Stimulated activated CD4-positive, alpha-beta T cell treated with anti-CD3 and anti-CD28 coated beads, Interleukin-4, amount 100 ng/mL, for 4 hours (primary cell): ENCODE measurements around the gene HOXC11.

Source experiments
- DNase-seq, 2 experiments: peaks; one replicate each; pipeline ENCODE4 v3.0.0-alpha.2; 2020

HOXC11 gene

DNA sequence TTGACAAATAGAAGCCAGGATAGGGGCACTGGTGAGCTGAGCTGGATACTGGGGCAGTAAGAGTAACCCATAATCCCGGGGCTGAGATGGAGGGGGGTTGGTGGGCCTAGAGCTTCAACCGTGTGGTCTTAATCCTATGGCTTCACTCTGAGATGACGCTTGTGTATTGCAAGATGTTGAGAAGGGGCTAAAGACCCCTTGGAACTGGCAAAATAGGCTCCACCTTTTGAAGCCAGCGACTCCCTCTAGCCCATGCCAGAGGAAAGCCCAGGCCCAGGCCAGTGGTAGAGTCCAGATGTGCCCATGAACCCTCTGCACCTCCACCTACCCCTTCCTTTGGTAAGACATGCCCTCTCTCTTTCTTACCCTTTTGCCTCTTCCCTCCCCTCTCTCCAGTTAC is 13.6 kb upstream of the HOXC11 start:
- no peak for DNase-seq

DNA sequence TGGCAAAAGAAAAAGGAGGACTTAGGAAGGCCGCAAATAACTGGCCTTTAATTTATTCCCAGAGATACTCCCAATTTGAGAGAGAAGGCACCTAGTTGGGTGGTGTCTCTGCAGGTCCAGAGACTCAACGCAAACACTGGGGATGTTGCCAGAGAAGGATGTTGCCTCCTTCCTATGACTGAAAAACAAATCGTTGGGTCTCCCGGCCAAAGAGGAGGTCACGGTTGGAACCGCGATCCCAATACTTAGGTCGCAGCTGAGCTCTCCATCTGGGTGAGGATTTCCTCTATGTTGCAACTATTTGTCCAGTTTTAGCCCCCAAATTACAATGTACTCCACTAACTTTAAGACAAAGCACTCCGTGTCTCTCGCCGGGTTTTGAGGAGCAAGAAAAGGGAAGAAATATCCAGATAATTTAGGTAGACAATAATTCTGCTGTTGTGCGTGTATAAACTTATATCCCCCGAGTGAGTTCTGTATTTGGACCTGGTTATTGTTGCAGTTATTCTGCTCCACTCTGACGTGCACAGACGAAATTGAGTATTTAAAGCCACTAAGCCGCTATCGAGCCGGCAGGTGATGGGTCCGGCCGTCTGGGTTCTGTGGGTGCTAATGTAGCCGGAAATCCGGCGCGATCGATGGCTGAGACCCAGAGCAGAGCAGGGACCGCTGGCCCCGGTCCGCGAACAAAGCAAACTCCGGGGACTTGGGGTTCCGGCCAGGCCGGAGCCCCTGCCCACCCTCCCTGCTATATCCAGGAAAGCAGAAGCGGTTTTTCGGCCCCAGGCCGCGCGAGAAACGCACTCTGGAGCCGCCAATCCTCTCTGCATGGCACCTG is 12.5 kb upstream of the HOXC11 start:
- no peak for DNase-seq

DNA sequence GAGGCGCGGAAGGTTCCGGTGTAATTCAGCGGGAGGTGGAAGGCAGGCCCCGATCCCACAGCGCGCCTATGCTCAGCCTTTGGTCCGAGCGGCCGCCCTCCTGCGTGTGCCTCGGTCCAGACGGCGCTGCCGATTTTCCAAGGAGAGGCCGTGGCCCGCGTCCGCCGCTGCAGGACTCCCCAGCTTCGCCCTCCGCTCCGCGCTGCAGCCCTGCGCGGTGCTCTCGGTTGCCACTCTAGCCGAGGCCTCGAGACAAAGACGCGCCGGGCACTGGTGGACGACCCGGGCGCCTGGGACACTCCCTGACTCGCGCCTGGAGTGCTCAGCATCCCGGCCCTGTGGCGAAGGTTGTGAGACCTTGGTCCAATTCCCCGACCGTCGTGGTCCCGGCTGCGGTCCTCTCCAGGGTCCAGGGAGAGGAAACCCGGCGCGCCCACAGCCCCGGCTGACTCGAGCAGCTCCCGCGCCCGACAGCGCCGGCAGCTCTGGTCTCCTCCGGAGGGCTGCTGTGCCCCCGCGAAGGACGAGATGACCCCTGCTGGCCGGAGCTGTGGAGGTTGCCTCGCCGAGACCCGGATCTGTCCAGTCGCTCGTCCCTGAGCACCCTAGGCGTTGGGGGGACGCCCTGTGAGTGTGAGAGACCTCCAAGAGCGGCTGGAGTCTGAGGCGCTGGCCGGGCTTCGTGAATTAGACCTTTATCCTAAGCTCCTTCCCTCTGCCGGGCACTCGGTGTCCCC is 11.7 kb upstream of the HOXC11 start:
- no peak for DNase-seq

DNA sequence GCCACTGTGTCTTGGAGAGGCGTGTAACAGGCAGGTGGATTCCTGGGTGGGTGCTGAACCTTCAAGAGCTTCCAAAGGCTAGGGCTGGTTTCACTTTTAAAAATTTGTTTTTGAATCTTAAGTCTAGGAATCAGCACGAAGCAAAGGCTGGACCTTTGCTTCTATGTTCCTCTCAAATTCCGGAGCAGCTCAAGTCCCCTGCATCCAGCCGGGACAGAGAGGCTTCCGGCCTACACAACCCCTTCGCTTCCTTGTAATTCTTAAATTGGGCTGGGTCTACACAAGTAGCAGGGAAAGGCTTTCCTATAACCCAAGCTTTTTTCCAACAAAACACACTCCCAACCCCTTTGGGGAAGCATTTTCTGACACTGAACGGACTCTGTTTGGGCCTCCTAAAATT is 9.9 kb upstream of the HOXC11 start:
- no peak for DNase-seq

DNA sequence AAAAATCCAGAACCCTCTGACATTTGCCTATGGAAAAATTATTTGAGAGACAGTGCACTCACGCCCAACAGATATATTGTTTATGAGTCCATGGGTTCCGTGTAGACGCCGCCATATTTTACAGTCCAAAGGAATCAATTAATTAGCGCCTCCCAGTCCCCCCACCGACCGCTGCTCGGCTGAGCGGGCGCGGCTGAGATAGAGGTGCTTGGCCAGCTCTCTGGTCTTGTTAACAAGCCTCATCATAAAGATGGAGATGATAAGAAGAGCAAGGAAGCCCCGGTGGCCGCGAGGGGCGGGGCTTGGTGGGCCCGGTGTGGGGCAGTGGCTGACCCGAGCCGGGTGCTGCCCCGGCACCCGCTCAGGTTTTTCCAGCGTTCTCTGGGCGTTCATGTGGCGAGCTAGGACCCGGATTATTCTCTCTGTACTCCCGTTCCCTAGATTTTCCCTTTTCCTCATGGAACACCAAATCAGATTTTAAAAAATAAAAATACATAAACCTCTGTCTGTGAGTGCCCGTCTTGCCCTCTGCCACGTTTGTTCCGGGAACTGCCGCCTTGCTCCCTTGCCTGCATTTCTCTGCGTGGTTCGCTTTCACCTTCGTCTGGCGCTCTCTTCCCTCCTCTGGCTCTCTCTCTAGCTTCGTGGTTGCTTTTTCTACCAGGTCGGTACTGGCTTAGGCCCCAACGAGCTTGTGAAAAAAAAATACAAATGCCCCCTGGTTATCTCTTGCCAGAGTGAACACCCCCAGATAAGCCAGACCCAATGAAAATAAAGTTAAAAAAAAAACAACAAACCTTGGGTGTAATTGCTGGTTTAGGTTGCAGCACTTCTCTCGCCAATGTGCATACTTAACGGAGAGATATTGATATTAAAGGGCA is 9.3 kb upstream of the HOXC11 start:
- DNase-seq: no peak

DNA sequence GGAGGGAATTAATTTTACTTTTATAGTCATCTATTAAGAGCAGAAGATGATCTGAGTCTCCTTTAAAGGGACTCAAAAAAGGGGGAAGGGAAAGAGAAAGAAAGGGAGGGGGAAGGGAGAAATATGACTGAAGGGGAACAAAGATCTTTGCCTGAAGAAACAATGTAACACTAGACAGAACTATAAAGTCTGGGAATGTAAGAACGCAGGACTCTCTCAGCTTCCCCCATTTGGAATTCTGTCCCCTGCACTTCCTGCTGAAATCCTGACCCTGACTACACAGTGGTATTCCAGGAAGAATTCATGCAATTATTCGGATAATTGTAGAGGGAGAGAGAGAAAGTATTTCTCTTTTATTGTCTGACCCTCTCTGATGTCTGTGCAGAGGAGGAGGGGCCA is 8.6 kb upstream of the HOXC11 start:
- no peak for DNase-seq

DNA sequence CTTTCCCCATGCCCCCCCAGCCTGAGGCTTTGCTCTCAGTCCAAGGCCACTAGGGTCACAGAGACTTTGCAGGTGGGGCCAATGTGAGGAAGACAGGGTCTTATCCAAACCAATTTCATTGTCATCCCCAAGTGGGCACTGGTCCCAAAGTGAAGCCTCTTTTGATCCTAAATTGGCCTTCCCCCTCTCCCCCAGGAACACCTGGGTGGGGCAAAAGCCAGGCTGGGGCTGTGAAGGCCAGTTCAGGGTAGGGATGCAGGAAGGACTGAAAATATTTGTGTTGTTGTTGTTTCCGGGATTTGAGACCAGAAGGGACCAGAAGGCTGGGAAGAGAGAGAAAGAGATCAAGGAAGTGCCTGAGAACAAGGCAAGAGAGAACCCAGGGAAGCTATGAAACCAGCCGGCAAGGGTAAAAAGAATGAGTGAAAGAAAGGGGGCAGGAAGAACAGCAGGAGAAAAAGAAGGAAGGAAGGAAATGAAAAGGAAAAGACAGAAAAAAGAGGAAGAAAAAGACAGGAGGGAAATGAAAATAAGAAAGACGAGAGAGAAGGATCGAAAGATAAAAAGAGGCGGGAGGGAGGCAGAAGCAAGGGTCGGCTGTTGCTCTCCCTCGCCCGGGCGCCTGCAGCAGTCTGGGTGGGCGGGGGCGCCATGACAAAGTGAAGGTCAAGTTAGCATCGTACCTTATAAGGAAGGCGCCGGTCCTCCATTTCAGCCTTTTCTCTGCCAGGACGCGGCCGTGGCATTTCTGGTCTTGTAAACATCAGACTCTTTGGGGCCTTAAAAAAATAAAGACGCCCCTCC is 7.4 kb upstream of the HOXC11 start:
- no peak for DNase-seq

DNA sequence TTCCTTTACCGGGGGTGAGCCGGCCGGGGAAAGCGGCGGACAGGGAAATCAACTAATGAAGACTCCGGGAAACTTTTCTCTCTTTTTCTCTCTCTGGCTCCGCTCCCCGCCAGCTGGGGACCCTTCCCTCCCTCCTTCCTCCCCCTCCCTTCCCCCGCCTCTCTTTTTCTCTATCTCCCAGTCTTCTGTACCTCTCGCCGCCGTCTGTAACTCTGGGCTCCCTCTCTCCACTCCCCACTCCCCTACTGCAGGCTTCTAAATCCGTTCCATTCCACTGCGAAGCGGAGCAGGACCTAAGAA is 6.9 kb upstream of the HOXC11 start:
- no peak for DNase-seq

DNA sequence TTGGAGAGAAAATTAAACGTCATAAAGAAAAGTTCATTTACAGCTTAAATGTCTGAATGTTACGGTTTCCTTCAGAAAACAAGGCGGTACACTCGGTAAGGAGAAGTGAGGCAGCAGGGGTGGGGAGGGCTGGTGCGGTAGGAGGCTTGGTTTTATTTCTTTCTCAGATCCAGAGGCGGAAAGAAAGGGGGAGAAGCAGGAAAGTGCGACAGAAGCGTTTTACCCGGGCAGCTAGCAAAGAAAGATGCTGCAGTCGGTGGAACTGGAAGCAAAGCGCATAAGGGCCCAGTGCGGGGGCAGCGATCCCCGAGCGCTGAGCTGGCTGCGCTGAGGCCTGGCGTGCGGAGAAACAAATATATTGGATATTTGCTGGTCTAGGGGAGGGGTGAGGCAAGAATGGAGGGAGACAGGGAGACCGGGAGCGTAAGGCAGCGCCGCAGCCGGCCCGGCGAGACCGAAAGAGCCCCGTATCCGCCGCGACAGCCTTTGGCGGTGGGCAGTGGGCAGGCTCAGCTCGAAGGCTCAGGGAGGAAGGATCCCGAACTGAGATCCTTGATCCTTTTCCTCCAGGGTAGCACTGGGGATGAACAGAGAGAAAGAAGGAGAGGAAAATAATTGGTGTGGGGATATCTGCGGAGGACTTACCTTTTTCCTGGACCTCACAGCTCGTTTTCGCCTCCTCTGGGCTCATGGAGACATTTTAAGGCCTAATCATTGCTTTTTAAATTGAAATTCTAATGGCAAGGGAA is 6.4 kb upstream of the HOXC11 start:
- DNase-seq: no peak

DNA sequence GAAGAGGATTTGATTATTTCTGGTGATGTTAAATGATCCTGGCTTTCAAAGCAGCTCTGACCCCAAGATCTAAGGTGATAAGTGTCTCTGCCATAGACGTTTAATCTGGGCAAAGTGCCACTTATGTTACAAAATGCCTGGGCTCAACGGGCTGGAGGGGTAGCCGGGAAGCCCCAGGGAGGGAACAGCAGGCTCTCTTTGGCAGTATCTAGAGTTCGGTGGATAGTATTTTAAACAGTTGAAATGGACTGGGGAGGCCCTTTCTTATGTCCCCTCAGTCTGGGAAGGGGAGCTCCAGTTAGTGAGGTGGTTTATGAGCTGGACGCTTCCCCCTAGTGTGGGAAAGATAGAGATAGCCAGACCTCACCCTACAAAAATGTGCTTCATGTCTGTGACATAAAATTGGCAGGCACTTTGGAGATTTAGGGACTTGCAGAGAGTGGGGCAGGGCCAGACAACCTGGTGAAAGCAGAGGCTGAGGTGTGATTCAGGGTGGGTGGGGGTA is 5.5 kb upstream of the HOXC11 start:
- no peak for DNase-seq

DNA sequence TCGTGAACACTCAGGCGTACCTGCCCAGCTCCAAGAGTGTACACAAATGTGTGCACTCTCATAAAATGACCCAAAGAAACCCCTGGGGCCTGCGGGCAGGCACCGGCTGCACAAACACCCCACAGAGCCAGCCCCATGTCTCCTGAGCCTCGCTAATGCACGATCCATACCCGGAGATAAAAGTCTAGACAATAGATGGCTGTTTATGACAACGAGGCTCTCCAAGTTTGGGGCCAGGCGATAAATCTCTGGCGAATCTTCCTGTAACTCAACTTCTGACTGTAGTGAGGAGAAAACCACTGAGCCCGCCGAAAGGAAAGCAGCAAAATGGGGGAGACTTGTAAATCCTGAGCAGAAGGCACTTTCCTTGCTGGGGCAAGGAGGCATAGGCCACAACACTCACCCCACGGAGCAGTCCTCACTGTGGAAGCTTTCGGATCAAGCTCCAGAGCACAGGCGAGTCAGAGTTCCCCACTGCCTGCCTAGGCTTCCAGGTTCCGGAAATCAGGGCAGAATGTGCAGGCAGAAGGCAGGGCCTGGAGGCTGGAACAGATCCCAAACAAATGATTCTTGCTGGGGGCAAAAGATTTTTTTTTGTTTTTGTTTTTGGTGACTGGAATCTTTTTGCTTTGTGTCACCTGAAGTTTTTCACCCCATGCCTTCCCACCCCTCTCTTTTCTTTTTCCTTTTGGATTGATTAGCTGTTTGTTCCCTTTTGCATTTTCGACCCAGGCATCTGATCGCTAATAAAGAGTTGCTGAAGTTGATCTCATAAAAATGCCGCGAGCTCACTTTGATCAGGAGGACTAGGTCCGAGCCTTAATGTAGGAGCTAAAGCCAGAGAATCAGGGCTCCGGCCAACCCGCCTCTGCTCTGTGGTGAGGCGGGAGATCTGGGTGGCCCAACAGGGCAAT is 4.5 kb upstream of the HOXC11 start:
- DNase-seq: no peak

DNA sequence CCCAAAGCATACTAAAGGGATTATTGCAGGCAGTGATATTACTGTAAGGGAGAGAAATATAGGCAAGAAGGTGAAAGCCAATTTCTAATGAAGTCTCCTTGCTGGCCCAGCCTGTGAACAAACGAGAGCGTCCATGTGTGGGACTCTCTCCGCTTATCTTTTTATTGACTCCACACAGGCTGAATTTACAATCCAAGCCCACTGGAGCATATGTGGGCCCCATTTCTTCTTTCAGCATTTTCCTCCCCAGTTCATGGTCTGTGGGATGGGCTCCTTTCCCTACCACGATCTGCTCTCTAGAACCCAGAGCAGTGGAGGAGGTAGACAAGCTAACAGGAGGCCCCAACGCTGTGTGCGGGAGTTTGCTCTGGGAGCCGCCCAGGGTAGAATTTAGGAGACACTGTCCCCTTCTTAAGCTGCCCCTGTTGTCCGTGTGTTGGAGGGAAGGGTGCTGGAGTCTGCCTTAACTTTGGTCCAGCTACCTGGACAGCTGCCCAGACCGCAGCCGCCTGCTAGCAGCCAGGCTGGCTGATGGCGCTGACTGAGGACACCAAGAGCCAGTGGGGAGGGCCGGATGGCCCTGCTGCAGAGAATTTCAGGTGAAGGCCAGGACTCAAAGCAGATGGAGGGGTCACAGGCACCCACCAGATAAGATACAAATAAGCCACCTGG is 3.2 kb upstream of the HOXC11 start:
- DNase-seq: no peak

DNA sequence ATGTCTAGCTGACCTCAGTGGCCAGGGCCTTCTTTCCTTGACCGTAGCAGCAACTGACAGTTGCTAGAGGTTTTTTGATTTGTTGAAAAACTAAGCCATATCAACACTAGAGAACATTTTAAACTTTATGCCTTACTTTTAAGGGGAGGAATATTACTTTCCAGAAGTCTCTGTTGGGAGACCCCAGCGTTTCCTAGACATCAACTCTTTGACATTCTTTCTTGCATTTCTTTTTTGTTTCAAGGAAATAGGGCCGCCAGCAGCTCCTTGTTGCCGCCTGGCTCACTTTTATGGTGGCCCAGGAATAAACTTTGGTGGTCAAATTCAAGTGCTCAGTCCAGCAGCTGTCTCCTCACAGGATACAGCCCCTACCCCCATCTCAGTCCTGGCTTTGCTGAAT is 2.5 kb upstream of the HOXC11 start:
- no peak for DNase-seq

DNA sequence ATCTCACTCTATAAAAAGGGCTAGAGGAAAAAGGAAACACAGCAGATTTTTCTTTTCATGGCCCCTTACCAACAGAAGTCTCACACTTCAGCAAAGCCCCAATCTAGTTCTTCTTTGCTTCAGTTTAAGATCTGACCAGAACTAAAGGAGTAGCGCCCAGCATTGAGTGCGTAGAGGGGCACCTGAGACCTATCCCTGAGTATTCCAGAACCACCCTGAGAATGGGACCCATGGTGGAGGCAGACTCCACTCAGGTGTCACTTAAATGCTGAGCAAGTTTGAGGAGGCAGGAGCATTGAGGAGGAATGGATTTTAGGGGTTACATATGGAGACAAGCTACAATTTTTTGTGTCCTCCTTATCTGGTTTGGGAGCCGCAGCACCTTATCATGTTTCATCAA is 1.8 kb upstream of the HOXC11 start:
- no peak for DNase-seq

DNA sequence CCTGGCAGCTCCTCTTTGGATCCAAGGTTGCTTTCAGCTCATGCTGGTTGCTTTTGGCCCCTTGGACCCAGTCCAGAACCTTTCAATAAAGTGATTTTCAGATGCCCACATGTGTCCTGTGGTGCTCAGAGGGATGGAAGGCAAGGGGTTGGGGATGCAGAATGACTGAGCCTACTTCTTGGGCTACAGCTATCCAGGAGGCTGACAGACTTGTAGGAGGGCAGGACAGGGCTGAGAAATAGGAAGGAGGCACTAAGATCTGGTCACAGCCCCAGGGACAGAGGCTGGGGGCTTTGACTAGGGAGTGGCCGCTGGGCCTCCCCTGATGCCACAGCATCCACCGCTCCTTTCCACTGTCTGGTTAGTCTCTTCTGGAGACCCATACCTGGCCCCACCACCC is 1.2 kb upstream of the HOXC11 start:
- DNase-seq: no peak

DNA sequence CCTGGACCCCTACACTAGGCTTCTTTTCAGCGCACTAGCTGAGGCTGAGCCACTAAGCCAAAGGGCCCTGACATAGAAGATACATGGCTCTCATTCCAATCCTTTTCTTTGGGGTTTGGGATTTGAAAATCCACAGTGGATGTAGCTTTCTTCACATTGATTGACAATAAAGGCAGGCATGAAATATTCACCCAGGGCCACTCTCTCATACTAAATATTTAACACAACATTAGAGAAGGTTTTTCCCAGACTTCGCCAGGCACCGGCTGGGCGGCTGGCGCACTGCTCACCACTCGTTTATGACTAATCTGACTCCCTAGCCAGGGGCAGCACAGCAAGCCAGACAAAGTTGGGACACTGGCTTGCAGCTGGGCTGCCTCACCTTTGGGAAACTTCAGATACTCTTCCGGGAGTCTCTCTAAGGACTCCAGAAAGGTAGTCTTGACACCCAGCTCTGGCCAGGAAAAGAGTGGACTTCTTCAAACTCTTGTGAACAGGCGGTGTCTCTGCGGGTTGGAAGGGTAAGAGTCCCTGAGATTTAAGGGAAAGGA is 699 bp upstream of the HOXC11 start:
- no peak for DNase-seq

DNA sequence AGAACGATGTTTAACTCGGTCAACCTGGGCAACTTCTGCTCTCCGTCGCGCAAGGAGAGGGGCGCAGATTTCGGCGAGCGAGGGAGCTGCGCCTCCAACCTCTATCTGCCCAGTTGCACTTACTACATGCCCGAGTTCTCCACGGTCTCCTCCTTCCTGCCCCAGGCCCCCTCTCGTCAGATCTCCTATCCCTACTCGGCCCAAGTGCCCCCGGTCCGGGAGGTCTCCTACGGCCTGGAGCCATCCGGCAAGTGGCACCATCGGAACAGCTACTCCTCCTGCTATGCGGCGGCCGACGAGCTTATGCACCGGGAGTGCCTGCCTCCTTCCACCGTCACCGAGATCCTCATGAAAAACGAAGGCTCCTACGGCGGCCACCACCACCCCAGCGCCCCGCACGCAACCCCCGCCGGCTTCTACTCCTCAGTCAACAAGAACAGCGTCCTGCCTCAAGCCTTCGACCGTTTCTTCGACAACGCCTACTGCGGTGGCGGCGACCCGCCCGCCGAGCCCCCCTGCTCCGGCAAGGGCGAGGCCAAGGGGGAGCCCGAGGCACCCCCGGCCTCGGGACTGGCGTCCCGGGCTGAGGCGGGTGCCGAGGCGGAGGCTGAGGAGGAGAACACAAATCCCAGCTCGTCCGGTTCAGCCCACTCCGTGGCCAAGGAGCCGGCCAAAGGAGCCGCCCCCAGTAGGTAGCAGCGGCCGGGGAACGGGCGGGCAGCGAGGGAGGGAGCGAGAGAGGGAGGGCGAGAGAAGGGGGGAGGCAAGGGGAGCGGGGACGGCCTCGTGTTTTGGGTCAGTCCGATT is 513 bp downstream of the HOXC11 start:
- no peak for DNase-seq

DNA sequence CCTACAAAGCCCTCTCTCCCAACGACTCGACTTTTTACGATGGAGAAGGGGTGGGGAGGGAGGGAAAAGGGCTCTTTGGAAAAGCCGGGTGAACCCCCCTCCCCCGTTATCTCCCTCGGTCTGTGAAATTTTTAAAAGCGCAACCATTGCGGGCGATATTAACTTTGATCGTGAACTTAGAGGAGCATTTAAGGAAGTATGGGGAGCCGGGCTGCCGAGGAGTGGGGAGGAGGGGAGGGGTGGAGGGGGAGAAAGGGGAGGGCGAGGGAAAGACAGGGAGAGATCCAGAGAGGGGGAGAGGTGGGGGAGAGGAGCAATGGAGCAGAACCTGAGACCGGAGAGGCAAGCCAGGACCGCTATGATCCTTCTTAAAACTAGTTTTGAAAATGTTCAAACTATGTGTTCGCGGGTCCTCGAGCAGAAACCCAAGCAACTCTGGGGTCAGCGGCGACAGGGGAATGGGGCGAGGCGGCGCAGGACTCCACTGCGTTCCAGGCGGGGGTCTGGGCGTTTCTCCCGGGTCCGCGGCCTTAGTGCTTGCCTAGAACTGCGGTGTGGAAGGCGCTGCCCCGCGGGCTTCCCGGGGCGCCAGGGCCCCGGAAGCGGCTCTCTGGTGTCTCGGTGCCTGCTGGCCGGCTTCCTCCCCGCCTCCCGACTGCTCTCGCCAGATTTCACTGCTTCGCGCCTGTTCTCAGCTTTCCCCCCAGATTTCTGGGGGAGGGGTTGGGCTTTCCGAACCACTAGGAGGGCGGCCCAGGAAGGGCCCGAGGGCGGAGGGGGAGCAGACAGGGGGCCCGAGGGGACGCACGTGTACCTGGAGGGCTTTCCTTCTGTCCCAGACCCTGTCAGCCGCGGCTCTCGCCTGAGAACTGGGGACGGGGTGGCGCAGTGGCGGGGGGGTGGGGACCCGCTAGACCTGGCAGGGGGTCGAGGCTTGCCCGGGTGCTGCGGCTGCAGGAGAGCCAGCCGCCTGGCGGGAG is 1.4 kb downstream of the HOXC11 start, which contains the start of gene HOTAIR:
Gene HOTAIR (minus strand): TSS at position 871 of the 980 bp plus-strand sequence.
- no peak for DNase-seq
